D721Med (cell line): ENCODE data around the gene CRAMP1.
"Not testable (repeated sequence)": the region's sequence is repeated elsewhere in the genome, so short reads cannot be mapped to it uniquely, and the experiment has no call there.

Experiments used
- DNase-seq: peaks from one replicate; pipeline ENCODE4 v3.0.0; 2011; ENCODE audit warnings: low spot score; ENCODE audit not compliant: insufficient read length
- FAIRE-seq: peaks from 2 replicates; lab custom pipeline; 2011; peaks lifted over from hg19 to GRCh38; lab: Jason Lieb, UNC
- TF ChIP-seq, protein P1 (sequence below): IDR thresholded peaks from 2 replicates; pipeline ENCODE4 v1.5.1; 2012; ENCODE audit warnings: mild to moderate bottlenecking, control low read depth; ENCODE audit not compliant: insufficient read depth; ENCODE audit errors: missing control alignments

Gene CRAMP1

DNA sequence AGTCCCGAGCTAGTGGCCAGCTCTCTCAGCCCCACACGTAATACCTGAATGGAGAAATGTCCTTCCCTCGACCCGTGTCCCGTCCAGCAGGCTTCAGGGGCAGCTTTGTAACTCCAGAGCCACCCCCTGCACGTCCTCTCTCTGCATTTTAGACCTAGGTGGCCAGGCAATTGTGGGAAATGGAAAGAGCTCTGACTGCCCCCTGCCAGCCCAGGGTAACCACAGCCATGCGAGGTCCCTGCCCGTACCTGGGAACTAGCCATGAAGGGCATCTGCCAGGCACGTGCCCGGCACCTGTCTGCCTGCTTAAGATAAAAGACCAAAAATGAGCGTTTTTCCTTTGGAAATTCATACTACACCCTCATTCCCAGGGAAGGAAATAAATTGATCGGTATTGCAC lies 103.1 kb downstream of the CRAMP1 start:
- FAIRE-seq: no peak
- DNase-seq: no peak
- TF ChIP-seq, protein P1, sequence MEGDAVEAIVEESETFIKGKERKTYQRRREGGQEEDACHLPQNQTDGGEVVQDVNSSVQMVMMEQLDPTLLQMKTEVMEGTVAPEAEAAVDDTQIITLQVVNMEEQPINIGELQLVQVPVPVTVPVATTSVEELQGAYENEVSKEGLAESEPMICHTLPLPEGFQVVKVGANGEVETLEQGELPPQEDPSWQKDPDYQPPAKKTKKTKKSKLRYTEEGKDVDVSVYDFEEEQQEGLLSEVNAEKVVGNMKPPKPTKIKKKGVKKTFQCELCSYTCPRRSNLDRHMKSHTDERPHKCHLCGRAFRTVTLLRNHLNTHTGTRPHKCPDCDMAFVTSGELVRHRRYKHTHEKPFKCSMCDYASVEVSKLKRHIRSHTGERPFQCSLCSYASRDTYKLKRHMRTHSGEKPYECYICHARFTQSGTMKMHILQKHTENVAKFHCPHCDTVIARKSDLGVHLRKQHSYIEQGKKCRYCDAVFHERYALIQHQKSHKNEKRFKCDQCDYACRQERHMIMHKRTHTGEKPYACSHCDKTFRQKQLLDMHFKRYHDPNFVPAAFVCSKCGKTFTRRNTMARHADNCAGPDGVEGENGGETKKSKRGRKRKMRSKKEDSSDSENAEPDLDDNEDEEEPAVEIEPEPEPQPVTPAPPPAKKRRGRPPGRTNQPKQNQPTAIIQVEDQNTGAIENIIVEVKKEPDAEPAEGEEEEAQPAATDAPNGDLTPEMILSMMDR: no peak

DNA sequence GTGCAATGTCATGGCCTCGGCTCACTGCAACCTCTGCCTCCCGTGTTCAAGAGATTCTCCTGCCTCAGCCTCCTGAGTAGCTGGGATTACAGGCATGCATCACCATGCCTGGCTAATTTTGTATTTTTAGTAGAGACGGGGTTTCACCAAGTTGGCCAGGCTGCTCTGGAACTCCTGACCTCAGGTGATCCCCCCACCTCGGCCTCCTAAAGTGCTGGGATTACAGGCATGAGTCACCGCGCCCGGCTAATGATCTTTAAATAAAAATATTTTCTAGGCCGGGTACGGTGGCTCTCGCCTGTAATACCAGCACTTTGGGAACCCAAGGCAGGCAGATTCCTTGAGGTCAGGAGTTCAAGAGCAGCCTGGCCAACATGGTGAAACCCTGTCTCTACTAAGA lies 106.1 kb downstream of the CRAMP1 start:
- DNase-seq, FAIRE-seq: not testable (repeated sequence)

DNA sequence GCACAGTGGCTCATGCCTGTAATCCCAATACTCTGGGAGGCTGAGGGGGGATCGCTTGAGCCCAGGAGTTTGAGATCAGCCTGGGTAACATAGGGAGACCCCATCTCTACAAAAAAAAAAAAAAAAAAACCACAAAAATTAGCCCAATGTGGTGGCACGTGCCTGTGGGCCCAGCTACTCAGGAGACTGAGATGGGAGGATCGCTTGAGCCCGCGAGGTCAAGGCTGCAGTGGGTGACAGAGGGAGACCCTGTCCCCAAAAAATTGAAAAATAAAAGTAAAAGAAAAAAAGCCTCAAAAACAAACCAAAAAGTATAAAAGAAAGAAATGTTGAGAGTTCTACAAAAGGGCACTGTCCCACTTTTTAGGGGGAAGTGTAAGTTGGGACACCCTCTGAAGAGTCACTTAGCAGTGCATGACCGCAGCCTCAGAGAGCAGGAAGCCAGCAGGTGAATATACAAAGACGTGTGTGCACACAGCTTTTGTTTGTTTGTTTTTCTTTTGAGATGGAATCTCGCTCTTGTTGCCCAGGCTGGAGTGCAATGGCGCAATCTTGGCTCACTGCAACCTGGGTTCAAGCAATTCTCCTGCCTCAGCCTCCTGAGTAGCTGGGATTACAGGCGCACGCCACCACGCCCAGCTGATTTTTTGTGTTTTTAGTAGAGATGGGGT lies 107.5 kb downstream of the CRAMP1 start:
- DNase-seq, FAIRE-seq: not testable (repeated sequence)

DNA sequence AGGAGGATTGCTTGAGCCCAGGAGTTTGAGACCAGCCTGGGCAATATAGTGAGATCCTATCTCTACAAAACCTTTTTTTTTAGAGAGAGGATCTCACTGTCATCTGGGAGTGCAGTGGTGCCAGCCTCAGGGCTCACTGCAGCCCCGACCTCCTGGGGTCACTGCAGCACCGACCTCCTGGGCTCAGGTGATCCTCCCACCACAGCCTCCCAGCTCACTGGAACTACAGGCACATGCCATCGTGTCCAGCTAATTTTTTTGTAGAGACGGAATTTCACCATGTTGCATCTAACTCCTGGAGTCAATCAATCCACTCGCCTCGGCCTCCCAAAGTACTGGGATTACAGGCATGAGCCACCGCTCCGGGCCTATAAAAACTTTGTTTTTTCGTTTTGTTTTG lies 109.2 kb downstream of the CRAMP1 start:
- FAIRE-seq (no peak), DNase-seq (no peak)
- TF ChIP-seq, protein P1: no peak

DNA sequence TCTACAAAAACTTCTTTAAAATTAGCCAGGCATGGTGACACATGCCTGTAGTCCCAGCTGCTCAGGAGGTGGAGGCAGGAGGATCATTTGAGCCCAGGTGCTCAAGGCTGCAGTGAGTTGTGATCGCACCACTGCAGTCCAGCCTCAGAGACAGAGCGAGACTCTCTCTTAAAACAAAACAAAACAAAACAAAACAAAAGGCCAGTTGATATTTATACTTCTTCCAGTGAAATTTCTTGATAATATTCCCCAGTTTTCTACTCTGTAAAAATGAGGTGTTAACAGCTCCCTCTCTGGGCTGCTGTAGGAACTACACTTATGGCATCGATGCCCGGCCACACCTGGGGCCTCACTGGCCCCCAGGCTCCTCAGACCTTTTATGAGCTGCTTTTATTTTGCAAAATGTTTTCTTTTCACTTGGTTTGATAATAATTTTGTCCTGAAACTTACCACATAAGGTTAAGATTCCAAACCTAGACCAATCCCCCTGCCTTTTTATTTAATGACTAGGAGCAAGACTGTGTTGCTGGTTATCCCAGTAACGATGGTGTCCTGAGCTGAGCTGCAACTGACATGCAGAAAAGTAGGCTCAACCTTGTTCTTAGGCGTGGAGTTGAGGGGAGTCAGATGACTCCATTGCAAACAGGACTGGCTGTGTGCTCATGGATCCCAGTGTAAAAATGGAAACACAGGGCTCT lies 111.4 kb downstream of the CRAMP1 start:
- TF ChIP-seq, protein P1: peak; percentile 42
- no peak for DNase-seq
- no peak for FAIRE-seq

DNA sequence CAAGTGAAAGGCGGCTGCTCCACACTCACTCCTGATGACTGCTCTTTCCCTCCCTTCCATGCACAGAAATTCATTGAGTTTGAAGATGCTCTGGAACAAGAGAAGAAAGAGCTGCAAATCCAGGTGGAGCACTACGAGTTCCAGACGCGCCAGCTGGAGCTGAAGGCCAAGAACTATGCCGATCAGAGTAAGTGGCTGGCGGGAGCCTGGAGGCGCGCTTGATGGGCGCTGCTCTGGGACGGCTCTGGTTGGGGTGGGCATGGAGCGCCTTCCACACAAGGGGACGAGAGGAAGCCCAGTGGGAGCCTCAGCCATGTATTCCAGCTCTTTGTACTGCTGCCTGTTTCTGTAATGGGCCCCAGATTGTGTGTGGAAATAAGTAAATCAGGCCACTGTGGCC lies 112.3 kb downstream of the CRAMP1 start:
- FAIRE-seq (no peak), DNase-seq (no peak)
- TF ChIP-seq, protein P1: no peak

DNA sequence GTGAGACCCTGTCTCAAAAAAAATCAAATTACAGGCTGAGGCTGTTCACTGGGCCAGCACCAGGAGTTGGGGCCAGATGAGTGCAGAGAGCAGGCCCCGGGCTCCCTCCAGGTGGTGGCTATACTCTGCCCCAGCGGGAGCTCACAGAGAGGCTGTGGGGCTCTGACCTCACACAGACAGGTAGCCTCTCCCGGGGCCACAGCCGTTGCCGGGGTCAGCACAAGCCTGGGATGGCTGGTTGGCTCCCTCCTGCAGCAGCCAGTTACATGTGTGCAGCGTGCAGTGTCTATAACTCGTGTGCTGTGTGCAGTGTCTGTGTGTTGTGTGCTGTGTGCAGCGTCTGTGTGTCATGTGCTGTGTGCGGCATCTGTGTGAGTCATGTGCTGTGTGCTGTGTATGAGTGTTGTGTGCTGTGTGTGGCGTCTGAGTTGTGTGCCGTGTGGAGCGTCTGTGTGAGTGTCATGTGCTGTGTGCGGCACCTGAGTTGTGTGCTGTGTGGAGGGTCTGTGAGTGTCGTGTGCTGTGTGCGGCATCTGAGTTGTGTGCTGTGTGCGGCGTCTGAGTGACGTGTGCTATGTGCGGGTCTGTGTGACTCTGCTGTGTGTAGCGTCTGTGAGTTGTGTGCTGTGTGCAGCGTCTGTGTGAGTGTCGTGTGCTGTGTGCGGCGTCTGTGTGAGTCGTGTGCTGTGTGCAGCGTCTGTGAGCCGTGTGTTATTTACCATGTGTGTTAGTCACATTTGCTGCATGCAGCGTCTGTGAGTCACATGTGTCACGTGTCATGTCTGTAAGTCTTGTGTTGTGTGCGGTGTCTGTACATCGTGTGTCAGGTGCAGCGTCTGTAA lies 114.7 kb downstream of the CRAMP1 start:
- DNase-seq (no peak), FAIRE-seq (no peak)
- TF ChIP-seq, protein P1: no peak
